A673 (cell line): Measurements from ENCODE around the gene PFDN2. TPM values are rescaled to one million over a fixed set of nuclear protein-coding genes. Genes with fewer than 3 reads are reported as not detected.

Experiments used
- BruUV-seq: library from RNA; stranded (reverse); fragments of 400-500 nt; replicated peaks from 2 replicates; lab custom pipeline; 2021; lab: Mats Ljungman, UMichigan
- CTCF ChIA-PET: fragments of 300-600 bp; sonication (Branson Sonifier 250); formaldehyde crosslinking; loops from one replicate; lab custom pipeline; 2022; ENCODE audit warnings: antibody characterized with exemption; lab: Charles Lee
- POLR2A ChIA-PET: fragments of 300-600 bp; sonication (Branson Sonifier 250); formaldehyde crosslinking; loops from one replicate; lab custom pipeline; 2022; ENCODE audit warnings: antibody characterized with exemption; ENCODE audit not compliant: low non-redundant PET; lab: Charles Lee
- DNase-seq: peaks from one replicate; pipeline ENCODE4 v3.0.0-alpha.2; 2015; ENCODE audit warnings: low spot score
- H3K27ac ChIP-seq: fragments of 200-600 bp; sonication (generic); 2 replicates; pipeline ENCODE4 v1.5.1; 2016; ENCODE audit warnings: mixed run types, low read depth, mild to moderate bottlenecking, mixed read lengths, antibody characterized with exemption, low read length; ENCODE audit not compliant: poor library complexity, severe bottlenecking
- H3K27me3 ChIP-seq: fragments of 200-600 bp; sonication (generic); replicated peaks from 2 replicates; pipeline ENCODE4 v1.6.1; 2017; ENCODE audit warnings: mixed run types, low read depth, mild to moderate bottlenecking, mixed read lengths, antibody characterized with exemption, low read length; ENCODE audit not compliant: insufficient read depth, poor library complexity
- H3K36me3 ChIP-seq: fragments of 200-600 bp; sonication (generic); 2 replicates; pipeline ENCODE4 v1.6.1; 2016; ENCODE audit warnings: mixed run types, mild to moderate bottlenecking, mixed read lengths, antibody characterized with exemption, low read length; ENCODE audit not compliant: insufficient read depth, poor library complexity, severe bottlenecking
- H3K4me1 ChIP-seq: fragments of 200-600 bp; sonication (generic); 2 replicates; pipeline ENCODE4 v1.6.1; 2017; ENCODE audit warnings: mixed run types, mild to moderate bottlenecking, mixed read lengths, antibody characterized with exemption, low read length; ENCODE audit not compliant: insufficient read depth, poor library complexity, severe bottlenecking
- H3K4me3 ChIP-seq: fragments of 200-600 bp; sonication (generic); 2 replicates; pipeline ENCODE4 v1.5.1; 2016; ENCODE audit warnings: low read depth, mixed run types, mild to moderate bottlenecking, mixed read lengths, low read length; ENCODE audit not compliant: poor library complexity, severe bottlenecking
- H3K9me3 ChIP-seq: fragments of 200-600 bp; sonication (generic); 2 replicates; pipeline ENCODE4 v1.6.1; 2016; ENCODE audit warnings: mixed run types, low read depth, mild to moderate bottlenecking, mixed read lengths, antibody characterized with exemption, low read length; ENCODE audit not compliant: poor library complexity, severe bottlenecking
- CTCF ChIP-seq: fragments of 300-800, 200-600 bp; sonication (generic); conservative IDR thresholded peaks from 2 replicates; pipeline ENCODE4 v1.5.1; 2017; ENCODE audit warnings: low read depth, mild to moderate bottlenecking, antibody characterized with exemption, low read length, moderate library complexity, mixed read lengths
- EZH2 ChIP-seq: fragments of 200-600 bp; sonication (generic); IDR thresholded peaks from 2 replicates; pipeline ENCODE4 v1.6.1; 2017; ENCODE audit warnings: borderline replicate concordance, low read depth, mild to moderate bottlenecking, mixed read lengths, antibody characterized with exemption, low read length; ENCODE audit not compliant: poor library complexity, severe bottlenecking
- intact Hi-C: fragments of 100-400 bp; cut with micrococcal nuclease; formaldehyde crosslinking; loops from one replicate; pipeline ENCODE4 v1.10.0; 2022; ENCODE audit not compliant: unreplicated experiment
- total RNA-seq: library from RNA; stranded (reverse); gene quantifications from 2 replicates; pipeline ENCODE4 v1.2.3, GENCODE V29; 2021

PFDN2 gene
- total RNA-seq, 1 experiment from 2014 or later, result 131 TPM

DNA sequence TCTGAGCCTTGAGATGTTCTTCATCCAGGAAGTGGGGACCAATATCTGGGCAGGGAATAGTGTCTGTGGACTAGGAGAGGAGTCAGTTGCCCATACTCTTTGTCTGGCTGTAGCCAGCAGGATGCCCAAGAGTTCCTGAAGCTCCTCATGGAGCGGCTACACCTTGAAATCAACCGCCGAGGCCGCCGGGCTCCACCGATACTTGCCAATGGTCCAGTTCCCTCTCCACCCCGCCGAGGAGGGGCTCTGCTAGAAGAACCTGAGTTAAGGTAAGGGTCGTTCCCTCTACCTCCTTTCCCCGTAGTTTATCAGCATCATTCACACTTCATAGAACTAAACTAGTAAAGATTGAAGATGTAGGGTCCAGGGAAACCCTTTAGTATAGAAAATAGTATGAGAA lies 45.0 kb upstream of the PFDN2 start:
- no peak for DNase-seq
- no peak overlapping the region for H3K4me3 ChIP-seq
- TF ChIP-seq CTCF (no peak), EZH2 (no peak)
- BruUV-seq, result no TSS peak
- intact Hi-C loops, result no loop called here
- peaks cover 5% of the 10 kb centered on the region for H3K4me1 ChIP-seq
- peaks cover 34% of the 10 kb centered on the region for H3K36me3 ChIP-seq
- POLR2A ChIA-PET, result interaction anchor here (0.6 kb wide), 1 partner anchor 158 kb away, joined by 3 read pairs; no protein-coding TSS in a partner anchor
- no peaks in the 10 kb centered on the region for H3K27me3 ChIP-seq
- H3K27ac ChIP-seq, result peak overlapping the region; percentile 1
- no peaks in the 10 kb centered on the region for H3K9me3 ChIP-seq
- CTCF ChIA-PET, result no interaction called here

- H3K9me3 ChIP-seq, result no peaks in the 10 kb centered on the region
- BruUV-seq, result no TSS peak
- CTCF ChIA-PET, result no interaction called here
- TF ChIP-seq EZH2, result no peak
- POLR2A ChIA-PET, result interaction anchor here (0.6 kb wide), 1 partner anchor 157 kb away, joined by 3 read pairs; no protein-coding TSS in a partner anchor
- no peak overlapping the region for H3K4me3 ChIP-seq
- peaks cover 34% of the 10 kb centered on the region for H3K36me3 ChIP-seq
- intact Hi-C loops, result no loop called here
- no peak overlapping the region for H3K27ac ChIP-seq
- H3K27me3 ChIP-seq, result no peaks in the 10 kb centered on the region
- H3K4me1 ChIP-seq, result peaks cover 5% of the 10 kb centered on the region
- no peak for DNase-seq
Observed at GRCh38 chr1:161162052-161162451, 44.2 kb upstream of the PFDN2 start.

DNA sequence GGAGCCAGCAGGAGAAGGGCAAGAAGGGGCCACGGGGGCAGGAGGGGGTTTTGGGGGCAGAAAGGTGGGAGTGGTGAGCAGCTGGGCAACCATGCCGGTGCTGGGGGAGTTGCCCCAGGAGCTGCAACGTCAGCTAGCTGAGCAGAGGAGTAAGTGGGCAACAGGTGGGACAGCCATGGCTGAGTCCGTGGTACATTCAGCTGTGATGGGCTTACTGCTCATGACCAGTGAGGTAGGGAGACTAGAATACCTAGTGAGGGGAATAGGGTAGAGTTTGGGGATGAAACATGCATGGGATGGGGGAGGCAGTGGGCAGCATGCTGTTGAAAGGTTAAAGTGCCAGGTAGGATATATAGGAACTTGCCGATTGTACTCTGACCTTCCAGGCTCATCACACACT lies 43.8 kb upstream of the PFDN2 start:
- CTCF ChIA-PET, result no interaction called here
- no peak for DNase-seq
- BruUV-seq, result no TSS peak
- POLR2A ChIA-PET, result no interaction called here
- no peak overlapping the region for H3K4me3 ChIP-seq
- H3K27ac ChIP-seq, result no peak overlapping the region
- TF ChIP-seq CTCF (no peak), EZH2 (no peak)
- H3K36me3 ChIP-seq, result peaks cover 34% of the 10 kb centered on the region
- peaks cover 5% of the 10 kb centered on the region for H3K4me1 ChIP-seq
- H3K27me3 ChIP-seq, result no peaks in the 10 kb centered on the region
- intact Hi-C loops, result no loop called here
- H3K9me3 ChIP-seq, result no peaks in the 10 kb centered on the region

- H3K9me3 ChIP-seq, result no peaks in the 10 kb centered on the region
- CTCF ChIA-PET, result no interaction called here
- no peaks in the 10 kb centered on the region for H3K27me3 ChIP-seq
- no peak for TF ChIP-seq CTCF
- no peak for TF ChIP-seq EZH2
- intact Hi-C loops, result no loop called here
- peaks cover 5% of the 10 kb centered on the region for H3K4me1 ChIP-seq
- DNase-seq, result no peak
- POLR2A ChIA-PET, result no interaction called here
- H3K36me3 ChIP-seq, result peaks cover 34% of the 10 kb centered on the region
- H3K27ac ChIP-seq, result peak overlapping the region; percentile 92
- H3K4me3 ChIP-seq, result peak overlapping the region; percentile 82
- no TSS peak for BruUV-seq
Observed at GRCh38 chr1:161160671-161161145, 42.9 kb upstream of the PFDN2 start.
